OCI-LY1 (cell line): ENCODE data around the gene SCN2B.
"Not testable (repeated sequence)": the region's sequence is repeated elsewhere in the genome, so short reads cannot be mapped to it uniquely, and the experiment has no call there.

Experiments
- EZH2 ChIP-seq: fragments of 200-600 bp; sonication (generic), shearing (Covaris generic); IDR thresholded peaks from 2 replicates; pipeline ENCODE4 v1.8.0; 2017; ENCODE audit warnings: borderline replicate concordance, mixed run types, mild to moderate bottlenecking, antibody characterized with exemption, low read length, moderate library complexity, mixed read lengths
- TF ChIP-seq, protein P1 (sequence below): fragments of 200-600 bp; sonication (generic), shearing (Covaris generic); IDR thresholded peaks from 2 replicates; pipeline ENCODE4 v1.5.1; 2017; ENCODE audit warnings: mild to moderate bottlenecking, antibody characterized with exemption, low read length, moderate library complexity, mixed read lengths

DNA sequence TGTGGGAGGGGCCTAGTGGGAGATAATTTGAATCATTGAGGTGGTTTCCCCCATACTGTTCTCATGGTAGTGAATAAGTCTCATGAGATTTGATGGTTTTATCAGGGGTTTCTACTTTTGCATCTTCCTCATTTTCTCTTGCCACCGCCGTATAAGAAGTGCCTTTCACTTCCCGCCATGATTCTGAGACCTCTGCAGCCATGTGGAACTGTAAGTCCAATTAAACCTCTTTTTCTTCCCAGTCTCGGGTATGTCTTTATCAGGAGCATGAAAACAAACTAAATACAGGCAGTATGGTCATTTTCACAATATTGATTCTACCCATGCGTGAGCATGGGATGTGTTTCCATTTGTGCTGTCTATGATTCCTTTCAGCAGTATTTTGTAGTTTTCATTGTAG is 16.4 kb upstream of the SCN2B start:
- TF ChIP-seq, protein P1, sequence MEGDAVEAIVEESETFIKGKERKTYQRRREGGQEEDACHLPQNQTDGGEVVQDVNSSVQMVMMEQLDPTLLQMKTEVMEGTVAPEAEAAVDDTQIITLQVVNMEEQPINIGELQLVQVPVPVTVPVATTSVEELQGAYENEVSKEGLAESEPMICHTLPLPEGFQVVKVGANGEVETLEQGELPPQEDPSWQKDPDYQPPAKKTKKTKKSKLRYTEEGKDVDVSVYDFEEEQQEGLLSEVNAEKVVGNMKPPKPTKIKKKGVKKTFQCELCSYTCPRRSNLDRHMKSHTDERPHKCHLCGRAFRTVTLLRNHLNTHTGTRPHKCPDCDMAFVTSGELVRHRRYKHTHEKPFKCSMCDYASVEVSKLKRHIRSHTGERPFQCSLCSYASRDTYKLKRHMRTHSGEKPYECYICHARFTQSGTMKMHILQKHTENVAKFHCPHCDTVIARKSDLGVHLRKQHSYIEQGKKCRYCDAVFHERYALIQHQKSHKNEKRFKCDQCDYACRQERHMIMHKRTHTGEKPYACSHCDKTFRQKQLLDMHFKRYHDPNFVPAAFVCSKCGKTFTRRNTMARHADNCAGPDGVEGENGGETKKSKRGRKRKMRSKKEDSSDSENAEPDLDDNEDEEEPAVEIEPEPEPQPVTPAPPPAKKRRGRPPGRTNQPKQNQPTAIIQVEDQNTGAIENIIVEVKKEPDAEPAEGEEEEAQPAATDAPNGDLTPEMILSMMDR, result not testable (repeated sequence)
- not testable (repeated sequence) for TF ChIP-seq EZH2
